ENCODE data around the gene NBAS.
"Not testable (repeated sequence)": the region's sequence is repeated elsewhere in the genome, so short reads cannot be mapped to it uniquely, and the experiment has no call there.

Gene NBAS

DNA sequence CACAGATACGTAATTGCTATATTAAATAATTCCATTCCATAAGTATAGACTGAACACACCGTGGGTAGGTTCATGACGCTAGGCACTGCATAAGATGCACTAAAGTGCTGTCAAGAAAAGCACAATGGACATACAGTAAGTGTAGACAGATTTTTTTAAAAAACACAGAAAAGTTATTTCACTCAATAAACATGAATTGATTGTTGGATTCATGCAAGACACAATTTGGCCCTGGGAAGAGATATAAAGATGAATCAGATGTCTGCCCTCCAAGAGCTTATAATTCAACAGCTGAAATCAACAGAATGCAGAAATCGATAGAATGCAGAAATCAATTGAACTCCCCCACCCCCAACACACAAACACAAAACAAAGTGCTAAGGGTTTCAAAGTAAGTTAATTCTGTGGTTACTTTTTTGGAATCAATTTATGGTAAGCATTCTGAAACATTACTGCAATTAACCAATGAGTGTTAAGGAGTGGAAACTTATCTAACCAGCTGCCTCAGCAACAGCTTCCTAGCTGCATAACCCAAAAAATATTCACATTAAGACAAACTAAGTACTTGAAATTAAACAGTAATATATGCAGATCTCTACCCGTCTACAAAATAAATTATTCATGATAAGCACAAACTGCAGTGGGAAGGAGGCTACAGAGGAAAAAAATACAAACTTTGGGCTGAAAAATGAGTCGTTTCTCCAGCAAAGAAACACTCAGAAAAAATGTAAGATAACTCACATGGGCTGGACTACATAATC is 1.6 kb downstream of the NBAS start:
- no peak for DNase-seq (ENCODE audit: low spot score)

DNA sequence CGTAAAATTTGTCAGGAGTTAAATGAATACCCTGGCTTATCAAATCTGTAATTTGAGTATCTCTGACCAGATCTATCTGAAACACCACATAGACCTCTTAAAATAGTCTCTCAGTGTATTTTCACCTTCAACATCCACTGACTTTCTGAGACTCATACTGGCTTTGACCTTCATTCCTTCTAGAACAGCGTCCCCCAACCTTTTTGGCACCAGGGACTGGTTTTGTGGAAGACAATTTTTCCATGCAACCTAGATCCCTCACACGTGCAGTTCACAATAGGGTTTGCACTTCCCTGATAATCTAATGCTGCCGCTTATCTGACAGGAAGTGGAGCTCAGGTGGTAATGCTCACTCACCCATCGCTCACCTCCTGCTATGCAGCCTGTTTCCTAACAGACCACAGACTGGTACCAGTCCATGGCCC is 3.2 kb downstream of the NBAS start:
- DNase-seq (ENCODE audit: low spot score) = no peak

- no peak for DNase-seq (ENCODE audit: low spot score)
Measured at GRCh38 chr2:15556311-15556930, 4.7 kb downstream of the NBAS start.

- no peak for DNase-seq (ENCODE audit: low spot score)
Measured at GRCh38 chr2:15555760-15556193, 5.4 kb downstream of the NBAS start.

GRCh38 chr2:15554525-15555218 is 6.5 kb downstream of the NBAS start:
- DNase-seq (ENCODE audit: low spot score) = no peak

DNA sequence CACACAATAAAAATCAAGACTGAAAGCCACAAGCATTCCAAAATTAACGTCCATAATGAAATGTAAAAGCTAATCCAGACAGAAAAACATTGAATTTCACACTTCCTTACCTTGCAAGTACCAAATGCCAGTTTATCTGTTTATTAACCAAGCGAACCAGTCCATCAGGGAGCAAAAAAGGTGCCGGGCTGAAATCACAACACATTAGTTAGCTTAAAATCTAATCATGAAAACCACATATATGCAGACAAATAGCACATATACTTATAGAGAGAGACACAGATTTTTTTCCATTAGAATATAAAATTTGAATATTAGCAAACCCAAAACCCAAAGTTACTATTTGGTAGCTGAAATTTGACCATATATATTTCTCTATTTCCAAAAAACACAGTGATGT is 7.2 kb downstream of the NBAS start:
- DNase-seq (ENCODE audit: low spot score) = no peak

DNA sequence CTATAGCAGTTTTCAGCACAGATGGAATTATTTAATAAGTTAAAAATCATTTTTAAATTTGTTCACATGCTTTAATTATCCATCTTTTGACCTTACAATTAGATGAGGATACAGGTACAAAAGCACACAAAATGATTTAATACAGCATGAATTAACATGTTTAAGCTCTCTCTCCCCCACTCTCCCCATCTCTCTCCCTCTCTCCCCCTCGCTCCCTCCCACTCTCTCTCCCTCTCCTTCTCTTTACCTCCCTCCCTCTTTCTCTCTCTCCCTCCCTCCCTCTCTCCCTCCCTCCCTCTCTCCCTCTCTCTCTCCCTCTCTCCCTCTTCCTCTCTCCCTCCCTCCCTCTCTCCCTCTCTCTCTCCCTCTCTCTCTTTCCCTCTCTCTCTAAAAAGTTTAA is 7.6 kb downstream of the NBAS start:
- DNase-seq (ENCODE audit: low spot score) = no peak

- no peak for DNase-seq (ENCODE audit: low spot score)
Measured at GRCh38 chr2:15548974-15549373, 12.2 kb downstream of the NBAS start.

DNA sequence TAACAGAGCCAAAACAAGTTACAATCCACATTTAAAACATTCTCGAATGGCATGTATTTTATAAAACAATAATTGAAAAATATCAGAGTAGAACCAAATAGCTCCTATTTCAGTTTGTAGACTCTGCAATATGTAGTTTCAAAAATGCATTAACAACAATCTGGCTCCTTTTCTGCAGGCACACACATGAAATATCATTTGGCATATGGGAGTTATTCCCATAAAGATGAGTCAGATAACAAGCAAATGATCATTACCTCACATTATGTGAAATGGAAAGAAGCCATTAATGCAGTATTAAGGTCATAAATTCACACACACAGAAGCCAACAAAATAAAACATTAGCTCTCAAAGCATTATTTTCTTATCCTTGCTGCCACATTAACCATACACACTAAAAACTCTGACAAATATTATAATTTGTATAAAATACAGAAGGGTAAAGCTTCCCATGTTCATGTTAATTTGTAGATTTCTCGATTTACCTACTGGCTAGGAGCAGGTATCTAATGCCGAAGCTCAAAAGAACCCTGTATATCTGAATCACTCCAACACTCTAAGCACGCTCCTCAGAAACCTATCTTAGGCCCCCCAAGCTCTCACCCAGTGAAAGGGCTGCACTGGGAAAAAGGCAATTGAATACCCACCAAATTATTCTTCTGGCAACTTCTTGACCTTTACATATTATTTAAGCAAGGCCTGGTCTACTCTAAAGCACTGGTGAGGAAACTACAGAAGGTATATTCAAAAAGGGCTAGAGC is 13.8 kb downstream of the NBAS start:
- no peak for DNase-seq (ENCODE audit: low spot score)

DNA sequence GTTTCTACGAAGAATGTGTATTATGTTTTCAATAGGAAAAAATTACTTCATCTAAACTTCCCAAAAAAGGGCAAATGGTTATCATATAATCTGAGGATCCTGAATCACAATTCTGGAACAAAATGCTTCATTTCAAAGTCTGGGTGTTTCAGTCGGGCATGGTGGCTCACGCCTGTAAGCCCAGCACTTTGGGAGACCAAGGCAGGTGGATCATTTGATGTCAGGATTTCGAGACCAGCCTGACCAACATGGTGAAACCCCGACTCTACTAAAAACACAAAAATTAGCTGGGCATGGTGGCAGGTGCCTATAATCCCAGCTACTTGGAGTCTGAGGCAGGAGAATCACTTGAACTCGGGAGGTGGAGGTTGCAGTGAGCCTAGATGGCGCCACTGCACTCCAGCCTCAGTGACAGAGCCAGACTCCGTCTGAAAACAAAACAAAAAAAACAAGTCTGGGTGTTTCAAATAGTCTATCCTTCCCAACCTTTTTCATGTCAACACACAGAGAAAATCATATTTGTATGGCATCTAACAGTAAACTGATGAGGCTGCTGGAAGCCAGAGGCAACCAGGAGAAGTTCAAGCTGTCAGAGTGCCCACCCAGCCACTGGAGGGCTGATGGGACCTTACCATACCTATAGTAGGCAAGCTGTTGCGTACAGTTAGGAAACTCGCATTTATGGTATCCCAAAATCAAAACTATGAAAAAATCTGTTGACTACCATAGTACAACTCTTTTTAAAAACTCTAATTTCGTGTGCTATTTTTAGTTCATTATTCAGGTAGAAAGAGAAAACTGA is 14.6 kb downstream of the NBAS start:
- no peak for DNase-seq (ENCODE audit: low spot score)

GRCh38 chr2:15544227-15544626 is 16.9 kb downstream of the NBAS start:
- DNase-seq (ENCODE audit: low spot score) = no peak

GRCh38 chr2:15543541-15543940 is 17.6 kb downstream of the NBAS start:
- no peak for DNase-seq (ENCODE audit: low spot score)

DNA sequence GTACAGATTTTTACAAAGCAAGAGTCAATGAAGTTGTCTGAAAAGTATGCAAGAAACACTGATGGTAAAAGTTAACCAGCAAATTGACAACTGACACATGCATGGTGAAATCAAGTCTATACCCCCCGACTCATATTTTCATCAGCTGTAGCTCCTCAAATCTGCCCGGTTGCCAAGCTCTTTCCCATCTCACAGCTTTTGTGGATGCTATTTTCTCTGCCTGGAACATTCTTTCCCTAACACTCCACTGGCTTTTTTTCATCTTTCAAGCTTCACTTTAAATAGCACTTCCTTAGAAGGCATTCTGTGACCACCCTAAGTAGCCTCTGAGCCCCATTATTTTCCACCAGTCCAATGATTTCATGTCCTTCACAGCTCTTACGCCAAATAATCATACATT is 18.1 kb downstream of the NBAS start:
- no peak for DNase-seq (ENCODE audit: low spot score)

- DNase-seq (ENCODE audit: low spot score) = not testable (repeated sequence)
Measured at GRCh38 chr2:15542269-15542668, 18.9 kb downstream of the NBAS start.

DNA sequence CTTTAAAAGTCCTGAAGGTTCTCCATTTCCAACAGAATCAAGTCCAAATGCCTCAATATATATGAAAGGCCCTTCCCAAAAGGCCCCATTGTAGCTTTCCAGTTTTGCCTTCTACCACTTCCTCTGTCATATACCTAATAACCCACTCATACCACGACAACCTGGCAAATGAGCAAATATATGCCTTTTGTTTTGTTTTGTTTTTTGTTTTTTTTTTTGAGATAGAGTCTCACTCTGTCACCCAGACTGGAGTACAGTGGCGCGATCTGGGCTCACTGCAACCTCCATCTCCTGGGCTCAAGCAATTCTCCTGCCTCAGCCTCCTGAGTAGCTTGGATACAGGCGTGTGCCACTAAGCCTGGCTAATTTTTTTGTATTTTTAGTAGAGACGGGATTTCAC is 20.6 kb downstream of the NBAS start:
- not testable (repeated sequence) for DNase-seq (ENCODE audit: low spot score)

DNA sequence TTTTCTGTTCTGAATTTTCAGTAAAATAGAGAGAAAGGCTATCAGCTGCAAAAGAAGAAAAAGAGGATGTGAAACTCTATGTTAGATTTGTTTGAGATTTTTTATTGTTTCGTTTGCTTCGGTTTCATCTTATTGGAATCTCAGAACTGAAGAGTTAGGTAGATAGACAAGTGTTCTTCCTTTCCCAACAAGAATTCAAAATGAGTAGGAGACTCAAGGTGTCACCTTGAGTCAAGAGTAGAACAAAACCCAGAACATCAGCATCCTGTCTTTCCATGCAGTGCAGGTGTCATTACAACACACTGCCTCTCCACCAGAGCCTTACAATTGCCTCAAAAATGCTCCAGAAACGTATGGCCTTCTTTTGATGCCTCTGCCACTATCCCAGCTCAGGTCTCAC is 21.1 kb downstream of the NBAS start:
- DNase-seq (ENCODE audit: low spot score) = no peak

DNA sequence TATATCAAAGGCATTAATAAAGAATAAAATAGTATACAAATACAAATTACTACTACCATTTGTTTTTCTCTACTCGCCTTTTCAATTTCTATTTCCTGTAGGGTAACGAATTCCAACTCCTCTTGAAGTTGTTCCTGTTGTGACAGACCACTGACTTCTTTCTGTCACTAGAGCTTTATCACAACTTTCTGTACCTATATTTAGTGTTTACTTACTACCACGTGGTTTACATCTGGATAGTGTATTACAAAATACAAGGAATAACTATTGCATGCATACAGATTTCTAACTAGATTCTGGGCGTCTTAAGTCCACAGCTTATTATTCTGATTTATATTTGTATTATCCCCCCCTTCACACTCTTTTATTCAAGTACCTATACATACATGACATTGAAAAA is 22.3 kb downstream of the NBAS start:
- DNase-seq (ENCODE audit: low spot score) = no peak

GRCh38 chr2:15533860-15534480 is 27.2 kb downstream of the NBAS start:
- DNase-seq (ENCODE audit: low spot score) = no peak

- no peak for DNase-seq (ENCODE audit: low spot score)
Measured at GRCh38 chr2:15532996-15533395, 28.1 kb downstream of the NBAS start.

DNA sequence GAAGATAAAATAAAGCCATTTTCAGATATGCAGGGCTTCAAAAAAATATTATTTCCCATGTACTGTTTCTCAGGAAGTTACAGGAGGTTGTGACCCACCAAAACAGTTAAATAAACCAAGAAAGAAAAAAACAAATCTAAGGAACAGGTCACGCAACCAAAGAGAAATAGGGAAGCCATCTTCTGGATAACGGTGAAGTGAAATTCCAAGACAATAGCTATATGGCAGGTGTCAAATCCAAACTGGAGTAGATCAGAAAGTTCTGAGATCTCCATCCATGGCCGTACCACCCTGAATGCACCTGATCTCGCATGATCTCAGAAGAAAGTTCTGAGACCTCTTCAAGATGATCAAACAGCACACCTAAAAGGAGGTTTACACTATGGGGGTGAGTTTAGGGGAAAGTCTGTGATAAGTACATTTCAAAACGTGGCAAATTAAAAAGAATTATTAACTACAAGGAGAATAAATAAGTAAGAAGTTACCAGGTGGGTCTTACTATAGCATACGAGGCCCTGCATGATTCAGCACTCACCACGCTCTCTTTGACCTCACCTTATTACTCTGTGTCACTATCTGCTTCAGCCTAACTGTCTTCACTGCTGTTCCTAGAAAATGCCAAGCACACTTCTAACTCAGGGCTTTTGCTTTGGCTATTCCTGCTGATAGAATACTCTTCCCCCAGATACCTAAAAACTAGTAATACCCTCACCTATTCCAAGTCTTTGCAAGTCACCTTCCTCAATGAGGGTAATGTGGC is 29.9 kb downstream of the NBAS start:
- DNase-seq (ENCODE audit: low spot score) = no peak

Measured in LoVo (cell line).